Muscle of back (tissue), 11 donors: ENCODE results near the gene PRRC2B. TPM values are rescaled to one million over a fixed set of nuclear protein-coding genes. Genes with fewer than 3 reads are reported as not detected.
A peak's percentile ranks its signal among the peaks of the same experiment; 100 is the strongest.
"Not testable (repeated sequence)": the region's sequence is repeated elsewhere in the genome, so short reads cannot be mapped to it uniquely, and the experiment has no call there.

Experiments
- DNase-seq, 3 donors: peaks; one replicate each; pipeline versions ENCODE4 v3.0.0 to v3.0.0-alpha.2; 2013
- polyA plus RNA-seq, 10 donors: library from polyadenylated mRNA; unstranded; fragments of 120-200 nt; gene quantifications; one replicate each; pipeline ENCODE4 v1.2.1, GENCODE V29; 2013; ENCODE audit not compliant: insufficient read length in 10 of 10

The PRRC2B gene
- polyA plus RNA-seq, 10 donors, result 124 to 177 (median 145) TPM

DNA sequence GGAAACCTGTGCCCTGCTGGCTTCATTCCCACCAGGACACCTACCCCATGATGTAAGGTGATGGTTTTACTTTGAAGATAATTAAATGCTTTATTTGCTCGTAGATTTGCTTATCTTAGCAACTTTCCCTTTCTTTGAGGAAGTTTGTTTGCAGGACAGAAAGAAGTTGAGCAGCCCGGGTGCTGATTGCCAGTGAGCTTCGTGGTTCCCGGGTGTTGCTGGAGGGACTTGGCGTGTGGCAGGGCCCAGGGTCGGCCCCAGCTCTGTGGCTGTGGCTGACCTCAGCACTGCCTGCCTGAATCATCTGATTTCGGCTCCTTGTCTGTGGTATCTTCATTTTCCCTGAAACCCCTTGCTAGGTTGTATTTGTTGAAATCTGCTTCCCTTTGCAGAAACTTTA, 117.5 kb downstream of the PRRC2B start:
- DNase-seq, result no peak

DNA sequence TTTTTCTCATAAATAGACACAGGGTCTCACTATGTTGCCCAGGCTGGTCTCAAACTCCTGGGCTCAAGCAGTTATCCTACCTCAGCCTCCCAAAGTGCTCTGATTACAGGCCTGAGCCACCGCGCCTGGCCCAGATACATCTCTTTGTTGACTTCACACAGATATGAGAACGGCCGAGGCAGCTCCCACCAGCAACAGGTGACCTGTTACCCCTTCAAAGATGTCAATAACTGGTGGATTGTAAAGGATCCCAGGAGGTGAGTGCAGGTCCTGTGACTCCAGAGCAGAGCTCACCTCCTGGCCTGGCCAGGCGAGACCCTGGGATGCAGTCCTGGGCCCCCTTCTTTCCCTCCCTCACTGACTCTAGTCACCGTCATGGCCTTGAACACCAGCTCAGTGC, 118.0 kb downstream of the PRRC2B start:
- no peak for DNase-seq

DNA sequence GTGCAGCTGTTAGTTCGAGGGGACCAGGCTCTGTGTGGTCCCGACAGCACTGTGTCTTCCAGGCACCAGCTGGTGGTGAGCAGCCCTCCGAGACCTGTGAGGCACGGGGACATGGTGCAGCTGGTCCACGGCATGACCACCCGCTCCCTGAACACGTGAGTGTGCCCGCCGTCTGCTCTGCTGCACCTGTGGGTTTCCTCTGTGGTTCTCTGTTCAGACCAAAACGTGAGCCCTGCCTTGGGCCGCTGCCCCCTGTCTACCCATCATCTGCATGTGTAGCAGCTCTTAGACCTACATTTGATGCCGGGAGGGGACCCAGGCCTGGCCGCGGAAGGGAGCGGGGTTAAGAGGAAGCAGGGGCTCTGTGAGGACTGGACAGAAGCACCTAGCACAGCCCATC, 119.3 kb downstream of the PRRC2B start:
- DNase-seq, result no peak

DNA sequence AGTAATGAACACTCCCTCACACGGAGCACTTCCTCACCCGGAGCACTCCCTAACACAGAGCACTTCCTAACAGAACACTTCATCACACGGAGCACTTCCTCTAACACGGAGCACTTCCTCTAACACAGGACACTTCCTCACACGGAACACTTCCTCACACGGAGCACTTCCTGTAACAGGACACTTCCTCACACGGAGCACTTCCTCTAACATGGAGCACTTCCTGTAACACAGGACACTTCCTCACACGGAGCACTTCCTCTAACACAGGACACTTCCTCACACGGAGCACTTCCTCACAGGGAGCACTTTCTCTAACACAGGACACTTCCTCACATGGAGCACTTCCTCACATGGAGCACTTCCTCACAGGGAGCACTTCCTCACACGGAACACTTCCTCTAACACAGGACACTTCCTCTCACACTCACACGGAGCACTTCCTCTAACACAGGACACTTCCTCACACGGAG, 121.7 kb downstream of the PRRC2B start:
- DNase-seq, result not testable (repeated sequence)

DNA sequence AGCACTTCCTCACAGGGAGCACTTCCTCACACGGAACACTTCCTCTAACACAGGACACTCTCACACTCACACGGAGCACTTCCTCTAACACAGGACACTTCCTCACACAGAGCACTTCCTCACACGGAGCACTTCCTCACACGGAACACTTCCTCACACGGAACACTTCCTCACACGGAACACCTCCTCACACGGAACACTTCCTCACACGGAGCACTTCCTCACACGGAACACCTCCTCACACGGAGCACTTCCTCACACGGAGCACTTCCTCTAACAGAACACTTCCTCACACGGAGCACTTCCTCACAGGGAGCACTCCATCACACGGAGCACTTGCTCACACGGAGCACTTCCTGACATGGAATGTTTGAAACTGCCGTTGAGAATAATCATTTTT, 122.2 kb downstream of the PRRC2B start:
- DNase-seq, result no peak

DNA sequence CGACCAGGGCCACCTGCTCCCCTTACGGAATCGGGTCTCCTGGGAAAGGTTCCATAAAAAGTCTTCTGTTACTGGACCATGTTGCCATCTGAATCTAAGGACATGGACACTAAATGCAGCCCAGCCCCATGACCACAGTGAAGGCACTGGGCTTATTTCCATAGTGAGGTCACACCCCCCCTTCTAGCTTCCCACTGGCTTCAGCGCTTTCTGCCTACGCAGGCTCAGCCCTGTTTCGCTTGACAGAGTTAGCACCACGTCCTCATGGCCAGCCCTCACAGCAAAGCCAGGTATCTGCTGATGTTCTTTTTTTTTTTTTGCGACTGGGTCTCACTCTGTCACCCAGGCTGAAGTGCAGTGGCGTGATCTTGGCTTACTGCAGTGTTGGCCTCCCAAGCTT, 123.0 kb downstream of the PRRC2B start:
- DNase-seq, result no peak

DNA sequence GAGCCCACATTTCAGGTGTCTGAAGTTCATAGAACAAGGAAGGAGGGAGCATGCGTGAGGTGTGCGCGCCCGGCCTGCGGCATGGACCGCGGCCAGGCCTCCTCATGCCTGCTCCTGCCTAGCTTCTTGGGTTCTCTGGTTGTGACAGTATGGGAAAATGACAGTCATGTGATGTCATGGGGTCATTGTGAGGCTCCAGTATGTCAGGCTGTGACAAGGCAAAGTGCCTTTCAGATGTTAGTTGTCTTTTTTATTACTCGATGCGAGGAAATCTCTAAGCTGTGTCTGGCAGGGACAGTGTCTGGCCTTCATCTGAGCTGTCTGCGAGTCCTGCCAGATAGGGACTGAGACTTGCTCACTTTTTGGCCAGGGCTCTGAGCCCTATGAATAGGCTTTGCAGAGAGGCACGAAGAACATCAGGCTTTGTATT, 123.9 kb downstream of the PRRC2B start:
- no peak for DNase-seq

DNA sequence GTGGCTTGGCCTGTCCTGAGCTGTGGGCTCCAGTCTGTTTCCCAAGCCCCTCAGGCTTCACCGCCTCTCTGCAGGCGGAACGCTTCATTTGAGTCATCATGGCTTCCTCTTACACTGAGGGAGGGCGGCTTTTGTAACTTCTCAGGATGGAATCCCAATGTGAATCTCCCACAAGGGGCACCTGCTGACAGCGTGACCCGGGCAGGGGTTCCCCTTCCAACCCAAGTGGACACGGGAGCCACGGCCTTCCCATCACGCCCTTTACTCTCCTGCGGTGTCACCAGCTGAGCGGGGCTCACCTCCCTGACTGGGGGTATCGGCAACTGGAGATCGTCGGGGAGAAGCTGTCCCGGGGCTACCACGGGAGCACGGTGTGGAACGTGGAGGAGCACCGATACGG, 124.7 kb downstream of the PRRC2B start:
- no peak for DNase-seq

DNA sequence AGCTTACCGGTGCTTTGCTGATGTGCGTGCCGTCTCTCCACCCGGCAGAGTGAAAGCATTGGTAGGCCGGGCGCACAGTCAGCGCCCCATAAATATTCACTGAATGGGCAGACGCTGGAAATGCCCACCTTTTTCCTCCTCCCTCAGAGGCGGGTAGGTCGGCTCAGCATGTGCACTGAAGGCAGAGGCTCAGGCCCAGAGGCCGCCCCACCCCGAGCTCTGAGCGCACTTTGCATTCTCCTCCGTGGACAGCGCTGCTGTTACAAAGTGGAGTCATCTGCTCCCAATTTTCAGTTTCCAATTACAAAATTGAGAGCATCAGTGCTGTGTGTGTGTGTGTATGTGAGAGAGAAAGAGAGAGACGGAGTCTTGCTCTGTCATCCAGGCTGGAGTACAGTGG, 126.6 kb downstream of the PRRC2B start:
- DNase-seq, result no peak

DNA sequence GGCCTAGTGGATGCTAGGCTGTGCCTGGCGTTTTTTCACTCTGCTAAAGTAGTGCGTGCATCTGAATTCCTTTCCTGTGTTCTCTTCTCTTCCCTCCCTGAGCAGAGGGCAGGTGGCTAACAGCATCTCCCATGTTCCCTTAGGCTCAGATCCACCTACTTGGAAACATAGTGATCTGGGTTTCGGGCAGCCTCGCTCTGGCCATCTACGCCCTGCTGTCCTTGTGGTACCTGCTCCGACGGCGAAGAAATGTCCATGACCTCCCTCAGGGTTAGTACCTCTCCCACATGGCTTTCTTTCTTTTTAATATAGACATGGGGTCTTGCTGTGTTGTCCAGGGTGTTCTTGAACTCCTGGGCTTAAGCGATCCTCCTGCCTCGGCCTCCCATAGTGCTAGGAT, 127.3 kb downstream of the PRRC2B start:
- no peak for DNase-seq

DNA sequence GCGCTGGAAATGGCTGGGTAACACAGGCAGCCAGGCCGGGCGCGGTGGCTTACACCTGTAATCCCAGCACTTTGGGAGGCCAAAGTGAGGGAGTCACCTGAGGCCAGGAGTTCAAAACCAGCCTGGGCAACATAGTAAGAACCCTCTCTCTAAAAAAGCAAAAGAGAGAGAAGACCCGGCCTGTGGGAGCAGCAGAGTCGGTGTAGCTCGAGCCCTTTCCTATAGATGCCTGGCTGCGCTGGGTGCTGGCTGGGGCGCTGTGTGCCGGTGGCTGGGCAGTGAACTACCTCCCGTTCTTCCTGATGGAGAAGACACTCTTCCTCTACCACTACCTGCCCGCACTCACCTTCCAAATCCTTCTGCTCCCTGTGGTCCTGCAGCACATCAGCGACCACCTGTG, 127.9 kb downstream of the PRRC2B start:
- no peak for DNase-seq

DNA sequence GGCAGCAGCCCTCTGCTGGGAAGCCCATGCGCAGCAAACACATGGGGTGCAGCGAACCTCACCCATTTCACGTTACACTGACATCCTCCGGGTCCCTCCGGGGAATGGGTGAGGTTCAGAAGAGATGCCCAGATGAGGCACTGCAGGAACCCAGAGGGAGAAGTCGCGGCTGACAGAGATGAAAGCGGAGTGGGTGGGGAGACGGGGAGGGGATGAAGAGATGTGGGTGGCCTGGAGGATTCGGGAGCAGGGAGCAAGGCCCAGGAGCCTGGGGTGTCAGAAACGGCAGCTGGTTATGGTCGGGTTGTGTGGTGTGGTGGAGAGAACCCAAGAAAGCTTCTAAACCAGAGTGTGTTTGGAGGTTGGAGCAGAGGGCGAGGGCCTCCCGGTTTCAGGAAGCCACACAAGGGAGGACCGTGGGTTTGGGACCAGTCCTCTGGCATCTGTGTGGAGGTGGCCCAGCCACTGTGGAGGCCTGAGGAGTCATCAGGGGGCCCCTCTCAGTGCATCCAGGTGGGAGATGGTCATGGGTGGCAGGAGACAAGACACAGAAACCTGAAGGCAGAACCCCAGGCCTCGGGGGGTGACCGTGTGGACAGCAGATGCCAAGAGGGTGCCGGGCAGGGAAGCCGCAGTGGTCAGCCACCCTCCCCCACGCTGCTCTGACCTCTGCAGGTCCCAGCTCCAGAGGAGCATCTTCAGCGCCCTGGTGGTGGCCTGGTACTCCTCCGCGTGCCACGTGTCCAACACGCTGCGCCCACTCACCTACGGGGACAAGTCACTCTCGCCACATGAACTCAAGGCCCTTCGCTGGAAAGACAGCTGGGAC, 128.6 kb downstream of the PRRC2B start:
- DNase-seq, result no peak

DNA sequence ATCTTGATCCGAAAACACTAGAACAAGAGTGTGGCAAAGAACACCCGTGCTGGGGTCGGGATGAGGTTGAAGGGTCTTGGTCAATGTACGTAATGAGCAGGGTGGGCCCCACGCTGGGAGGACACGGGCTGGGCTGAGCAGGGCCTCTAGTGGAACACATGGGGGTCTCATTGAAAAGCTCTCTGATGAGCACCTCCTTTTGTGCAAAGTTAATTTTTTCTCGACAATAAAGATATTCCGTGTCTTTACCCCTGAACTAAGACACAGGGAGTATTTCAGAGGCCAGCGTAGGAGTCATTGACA, 129.2 kb downstream of the PRRC2B start:
- DNase-seq, result no peak

DNA sequence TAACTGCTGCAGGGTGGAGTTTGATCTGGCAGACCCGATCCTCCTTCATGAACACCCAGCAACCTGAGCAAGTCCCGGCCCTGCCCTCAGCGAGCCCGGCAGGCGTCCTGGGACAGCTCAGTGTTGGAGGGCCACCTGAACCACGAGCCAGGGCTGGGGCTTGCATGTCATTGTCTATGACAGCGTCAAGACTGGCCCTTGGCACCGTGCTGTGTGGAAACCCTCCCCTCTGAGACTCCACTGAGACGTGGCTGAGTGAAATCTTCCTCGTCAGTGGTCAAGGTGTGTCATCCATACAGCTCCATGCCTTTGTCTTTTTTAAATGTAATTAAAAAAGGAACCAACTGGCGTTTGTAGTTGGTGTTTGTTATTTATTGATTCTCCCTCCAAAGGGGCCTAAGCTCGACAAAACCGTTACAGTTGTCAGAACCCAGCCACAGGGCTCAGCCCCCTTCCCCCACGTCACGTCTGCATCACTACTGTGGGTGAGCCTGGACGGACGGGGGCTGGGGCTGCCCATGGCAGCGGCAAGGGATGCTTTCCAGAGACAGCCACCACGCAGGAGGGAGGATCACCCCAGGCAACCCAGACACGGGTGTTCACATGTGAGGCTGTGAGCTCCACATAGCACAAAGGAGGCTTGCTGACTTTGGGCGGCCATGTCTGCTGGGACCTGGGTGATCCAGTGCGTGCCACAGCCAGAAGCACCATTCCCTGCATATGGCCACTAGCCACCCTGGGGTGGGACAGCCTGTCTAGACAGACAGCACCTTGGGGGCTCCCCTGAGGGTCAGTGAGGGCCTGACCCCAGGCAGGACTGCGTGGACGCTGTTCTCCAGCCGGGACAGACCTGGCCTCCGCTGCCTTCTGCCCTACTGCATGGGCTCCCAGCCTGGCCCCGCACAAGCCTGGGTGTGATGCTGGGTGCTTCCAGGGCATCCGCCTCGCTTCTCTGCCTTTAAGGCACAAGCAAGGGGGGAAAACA, 129.9 kb downstream of the PRRC2B start:
- no peak for DNase-seq

DNA sequence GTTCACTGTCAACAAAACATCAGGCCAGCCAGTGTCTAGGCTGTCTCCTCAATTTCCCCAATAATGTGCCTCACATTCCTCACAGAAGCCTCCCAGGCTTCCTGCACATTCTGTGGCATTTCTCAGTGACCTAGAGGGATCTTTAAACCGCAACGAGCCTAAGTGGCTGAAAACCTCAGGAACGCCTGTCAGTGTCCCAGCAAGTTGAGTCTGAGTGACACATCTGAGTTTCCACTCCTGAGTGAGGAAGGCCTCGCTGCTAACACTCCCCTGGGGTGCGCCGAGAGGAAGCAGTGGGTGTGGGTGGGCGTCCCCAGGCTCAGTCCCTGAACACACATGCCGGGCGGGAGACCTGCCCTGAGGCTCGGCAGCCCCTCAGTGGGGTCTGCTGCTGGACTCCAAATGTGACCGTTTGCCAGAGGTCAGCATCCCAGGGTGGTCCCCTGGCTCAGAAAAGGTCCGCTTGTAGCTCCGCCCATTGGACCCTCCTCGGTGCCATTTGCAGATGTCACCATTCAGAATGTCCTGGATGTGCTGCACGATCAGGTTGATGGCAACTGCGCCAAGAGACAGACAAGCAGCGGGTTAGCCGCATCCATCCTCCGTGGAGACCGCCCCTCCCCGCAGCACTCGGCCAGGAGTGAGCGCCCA, 130.9 kb downstream of the PRRC2B start:
- DNase-seq, result no peak

DNA sequence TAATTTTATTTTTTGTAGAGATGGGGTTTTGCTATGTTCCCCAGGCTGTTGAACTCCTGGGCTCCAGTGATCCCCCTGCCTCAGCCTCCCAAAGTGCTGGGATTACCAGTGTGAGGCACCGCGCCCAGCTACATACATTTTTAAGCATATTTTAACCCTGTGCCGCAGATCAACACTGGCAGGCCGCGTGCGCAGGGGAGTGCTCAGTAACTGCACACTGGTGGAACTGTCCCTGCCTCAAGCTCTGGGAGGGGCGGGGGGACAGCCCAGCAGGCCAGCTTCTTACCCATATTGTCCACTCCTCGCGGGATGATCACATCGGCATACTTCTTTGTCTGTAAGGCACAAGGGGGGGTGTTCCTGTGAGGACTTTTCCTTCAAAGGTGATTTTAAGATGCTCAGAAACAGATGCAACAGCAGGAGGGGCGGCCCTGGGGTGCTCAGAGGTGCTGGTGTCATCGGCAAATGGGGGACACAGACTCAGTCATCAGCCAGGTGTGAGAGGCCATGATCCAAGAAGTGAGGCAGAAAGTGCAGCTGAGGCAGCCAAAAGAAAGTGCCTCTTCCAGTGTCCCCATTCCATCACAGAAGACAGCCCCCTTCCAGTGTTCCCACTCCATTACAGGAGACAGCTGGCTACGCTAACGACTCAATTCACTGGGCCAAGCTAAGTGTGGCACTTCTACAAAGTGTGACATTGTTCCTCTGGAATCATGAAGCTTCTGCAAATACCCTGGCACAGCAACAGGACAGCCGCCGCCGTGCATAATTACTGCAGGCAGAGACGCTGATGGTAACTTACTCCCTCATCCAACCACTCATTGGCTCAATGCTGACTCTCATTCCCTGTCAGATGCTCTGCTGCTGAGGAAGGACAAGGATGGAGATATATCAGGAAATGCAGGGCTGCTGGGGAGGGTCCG, 132.0 kb downstream of the PRRC2B start:
- no peak for DNase-seq

DNA sequence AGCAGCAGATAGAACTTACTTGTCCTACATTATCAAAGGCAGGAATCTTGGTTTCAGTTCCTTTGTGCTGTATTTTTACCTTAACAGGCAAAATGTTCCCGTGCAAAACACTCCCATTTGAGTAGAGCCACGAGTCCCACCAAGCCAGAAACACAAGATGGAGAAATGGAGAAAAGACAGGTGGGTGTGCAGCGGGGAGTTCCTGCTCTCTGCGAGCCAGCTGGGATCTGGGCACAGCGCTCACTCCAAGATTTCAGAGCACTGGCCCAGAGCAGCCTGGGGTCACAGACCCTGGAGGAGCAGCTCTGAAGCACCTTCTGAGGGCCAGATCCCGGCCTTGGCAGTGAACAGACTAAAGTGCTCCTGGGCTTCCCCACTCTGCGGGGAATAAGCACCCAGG, 134.3 kb downstream of the PRRC2B start:
- no peak for DNase-seq

DNA sequence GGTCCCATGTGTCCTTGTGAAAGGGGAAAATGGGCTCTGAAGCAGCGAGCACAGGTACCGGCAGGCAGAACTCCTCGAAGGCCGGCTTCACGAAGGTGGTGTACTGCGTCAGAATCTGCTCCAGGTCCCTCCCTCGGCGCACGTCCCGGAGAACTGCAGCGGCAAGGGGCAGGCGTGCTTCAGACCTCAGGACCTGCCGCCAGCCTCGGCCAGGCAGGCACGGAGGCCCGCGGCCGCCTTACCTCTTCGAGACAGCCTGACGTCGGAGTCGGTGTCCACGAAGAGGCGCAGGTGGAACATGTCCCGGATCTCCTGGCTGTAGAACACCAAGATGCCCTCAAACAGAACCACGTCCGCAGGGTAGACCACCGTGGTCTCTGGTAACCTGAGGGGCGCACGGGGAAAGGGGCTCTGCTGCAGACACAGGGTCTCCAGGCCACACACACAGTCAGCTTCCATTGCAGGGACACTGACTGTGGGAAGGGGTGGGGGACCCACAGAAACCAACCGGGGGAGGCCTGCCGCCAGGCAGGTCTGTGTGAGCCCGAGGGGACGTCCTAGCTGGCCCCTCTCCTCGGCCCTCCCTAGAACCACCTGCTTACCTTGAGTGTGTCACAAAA, 135.1 kb downstream of the PRRC2B start:
- DNase-seq, result no peak

DNA sequence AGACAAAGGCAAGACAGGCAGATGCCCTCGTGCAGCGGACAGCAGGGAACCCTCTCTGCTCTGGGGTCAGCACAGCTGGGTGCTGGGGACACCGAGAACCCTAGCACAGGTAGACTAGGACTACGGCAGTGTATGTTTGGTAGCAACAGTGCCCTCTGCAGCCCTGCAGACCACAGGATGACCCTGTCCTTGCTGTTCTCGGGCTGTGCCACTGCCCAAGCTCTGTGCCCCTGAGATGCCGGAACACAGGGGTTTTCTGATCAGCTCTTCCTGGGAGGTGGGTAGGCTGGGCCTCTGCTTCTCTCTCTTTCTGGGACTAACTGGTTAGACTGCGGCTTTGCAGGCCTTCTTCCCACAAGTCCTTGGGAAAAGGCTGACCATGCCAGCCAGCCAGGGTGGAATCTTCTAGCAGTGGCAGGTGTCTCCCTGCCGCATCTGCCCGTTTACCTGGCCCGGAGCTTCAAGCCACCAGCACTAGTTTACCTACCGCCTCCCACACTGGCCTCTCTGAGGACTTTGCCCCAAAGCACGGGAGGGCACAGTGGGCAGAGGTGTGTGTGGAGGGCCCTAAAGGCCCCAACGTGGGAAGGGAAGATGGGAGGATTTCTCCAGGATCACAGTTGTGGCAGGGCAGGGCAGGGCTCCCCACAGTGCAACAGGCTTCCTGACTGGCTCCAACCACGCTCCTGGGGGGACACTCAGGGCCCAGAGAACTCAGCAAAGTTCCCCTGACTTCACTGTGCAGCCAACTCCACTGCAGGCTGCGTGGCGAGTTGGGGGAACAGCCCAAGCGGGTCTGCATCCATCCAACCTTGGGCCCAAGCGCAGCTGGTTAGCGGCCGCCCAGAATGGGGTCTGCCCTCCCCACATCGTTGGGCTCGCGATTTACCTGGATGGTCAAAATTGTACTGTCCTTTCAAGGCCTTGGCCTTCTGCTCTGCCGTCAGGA, 136.0 kb downstream of the PRRC2B start:
- no peak for DNase-seq

DNA sequence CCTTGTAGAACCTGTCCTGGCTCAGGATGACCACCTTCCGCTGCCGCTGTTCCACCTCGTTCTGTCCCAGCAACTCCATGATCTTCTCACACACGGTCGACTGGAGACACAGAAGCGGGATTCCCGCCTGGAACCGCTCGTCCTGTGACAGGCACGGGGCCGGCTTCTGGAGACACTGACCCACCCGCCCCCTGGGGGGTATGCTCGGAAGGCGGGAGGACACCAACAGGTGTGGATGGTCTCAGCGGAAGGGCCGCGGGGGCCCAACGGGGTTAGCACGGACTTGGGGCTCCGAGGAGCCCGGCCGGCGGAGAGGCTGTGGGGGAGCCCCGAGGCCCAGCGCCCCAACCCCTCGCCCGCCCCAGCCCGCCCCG, 136.6 kb downstream of the PRRC2B start:
- peak in 2 of 3 donors; percentile 22 to 54 for DNase-seq
